HL-60 (cell line): ENCODE results near the gene IYD.

Source experiments
- CTCF ChIP-seq: IDR thresholded peaks from one replicate; pipeline ENCODE4 v1.5.1; 2011; ENCODE audit warnings: low read length, control low read depth, inconsistent platforms; ENCODE audit not compliant: insufficient read depth
- GABPA ChIP-seq: IDR thresholded peaks from 2 replicates; pipeline ENCODE4 v1.6.1; 2012; ENCODE audit warnings: low read depth
- POLR2AphosphoS5 ChIP-seq: IDR thresholded peaks from 2 replicates; pipeline ENCODE4 v1.6.1; 2012; ENCODE audit warnings: low read depth
- REST ChIP-seq: IDR thresholded peaks from 2 replicates; pipeline ENCODE4 v1.6.1; 2012; ENCODE audit warnings: low read depth; ENCODE audit not compliant: insufficient replicate concordance

GRCh38 chr6:150427037-150427602 is 58.3 kb downstream of the IYD start:
- TF ChIP-seq POLR2AphosphoS5 (no peak), CTCF (no peak), REST (no peak), GABPA (no peak)
